Astrocyte (in vitro differentiated cells and primary cell): ENCODE measurements around the gene ANAPC7. TPM values are rescaled to one million over a fixed set of nuclear protein-coding genes. Genes with fewer than 3 reads are reported as not detected.
A peak's percentile ranks its signal among the peaks of the same experiment; 100 is the strongest.

Experiments
- DNase-seq: peaks from one replicate; pipeline ENCODE4 v3.0.0-alpha.2; 2010; ENCODE audit warnings: low read depth
- FAIRE-seq: peaks from 2 replicates; lab custom pipeline; 2011; peaks lifted over from hg19 to GRCh38; lab: Jason Lieb, UNC
- H2AFZ ChIP-seq: 2 replicates; pipeline ENCODE4 v1.6.0; 2012; ENCODE audit warnings: low read depth, low read length, inconsistent platforms
- H3K27ac ChIP-seq: 2 replicates; pipeline ENCODE4 v1.5.1; 2011; ENCODE audit warnings: low read depth, low read length, inconsistent platforms
- H3K27me3 ChIP-seq: 2 replicates; pipeline ENCODE4 v1.6.0; 2011; ENCODE audit warnings: low read length, inconsistent platforms; ENCODE audit not compliant: insufficient read depth
- H3K36me3 ChIP-seq: 2 replicates; pipeline ENCODE4 v1.5.1; 2011; ENCODE audit warnings: low read length, inconsistent platforms; ENCODE audit not compliant: insufficient read depth
- H3K4me1 ChIP-seq: 2 replicates; pipeline ENCODE4 v1.5.1; 2011; ENCODE audit warnings: low read length, inconsistent platforms; ENCODE audit not compliant: insufficient read depth
- H3K4me2 ChIP-seq: 2 replicates; pipeline ENCODE4 v1.6.0; 2012; ENCODE audit warnings: low read length, inconsistent platforms
- H3K4me3 ChIP-seq: 2 replicates; pipeline ENCODE4 v1.5.1; 2011; ENCODE audit warnings: low read depth, mild to moderate bottlenecking, low read length, inconsistent platforms; ENCODE audit not compliant: insufficient read depth
- H3K79me2 ChIP-seq: 2 replicates; pipeline ENCODE4 v1.6.0; 2012; ENCODE audit warnings: mild to moderate bottlenecking, low read length, inconsistent platforms; ENCODE audit not compliant: insufficient read depth
- H3K9ac ChIP-seq: 2 replicates; pipeline ENCODE4 v1.6.0; 2012; ENCODE audit warnings: mild to moderate bottlenecking, low read length, inconsistent platforms
- H3K9me3 ChIP-seq: 2 replicates; pipeline ENCODE4 v1.5.1; 2012; ENCODE audit warnings: low read depth, mild to moderate bottlenecking, low read length, inconsistent platforms; ENCODE audit not compliant: insufficient read depth
- H4K20me1 ChIP-seq: 2 replicates; pipeline ENCODE4 v1.6.0; 2012; ENCODE audit warnings: low read length, inconsistent platforms; ENCODE audit not compliant: insufficient read depth
- H3K27ac Mint-ChIP-seq: one replicate; pipeline ENCODE4 v1.8.0; 2021; ENCODE audit warnings: mild to moderate bottlenecking, mixed read lengths; ENCODE audit not compliant: unreplicated experiment
- H3K27me3 Mint-ChIP-seq: one replicate; pipeline ENCODE4 v1.8.0; 2021; ENCODE audit warnings: low read depth, mixed read lengths; ENCODE audit not compliant: unreplicated experiment
- H3K36me3 Mint-ChIP-seq: one replicate; pipeline ENCODE4 v1.8.0; 2021; ENCODE audit warnings: low read depth, mixed read lengths; ENCODE audit not compliant: unreplicated experiment
- H3K4me1 Mint-ChIP-seq: one replicate; pipeline ENCODE4 v1.8.0; 2021; ENCODE audit warnings: low read depth, mixed read lengths; ENCODE audit not compliant: unreplicated experiment
- H3K4me3 Mint-ChIP-seq: one replicate; pipeline ENCODE4 v1.8.0; 2021; ENCODE audit warnings: mild to moderate bottlenecking, moderate library complexity, mixed read lengths; ENCODE audit not compliant: unreplicated experiment
- H3K9me3 Mint-ChIP-seq: one replicate; pipeline ENCODE4 v1.8.0; 2021; ENCODE audit warnings: mild to moderate bottlenecking, mixed read lengths; ENCODE audit not compliant: unreplicated experiment
- EZH2 ChIP-seq: IDR thresholded peaks from 2 replicates; pipeline ENCODE4 v1.6.1; 2012; ENCODE audit warnings: mild to moderate bottlenecking, low read length, inconsistent platforms; ENCODE audit not compliant: insufficient read depth
- total RNA-seq: library from RNA; stranded (reverse); gene quantifications from 2 replicates; pipeline ENCODE4 v1.2.1, GENCODE V29; 2021
- TF ChIP-seq, protein P1 (sequence below): IDR thresholded peaks from 2 replicates; pipeline ENCODE4 v1.5.1; 2011; ENCODE audit warnings: low read depth, mild to moderate bottlenecking, inconsistent platforms, low read length, moderate library complexity; ENCODE audit not compliant: insufficient read depth

ANAPC7 gene
- total RNA-seq, 1 donor from 2014 or later: 50.7 TPM

GRCh38 chr12:110349096-110349495, 54.4 kb downstream of the ANAPC7 start:
- FAIRE-seq: no peak
- H3K27ac Mint-ChIP-seq: no peak overlapping the region

GRCh38 chr12:110348431-110349059, 55.0 kb downstream of the ANAPC7 start:
- no peak overlapping the region for H3K4me2 ChIP-seq
- peaks cover 69% of the 10 kb centered on the region for H3K36me3 ChIP-seq
- H3K27me3 ChIP-seq: no peaks in the 10 kb centered on the region
- Mint-ChIP-seq H3K36me3 (peaks cover 31% of the 10 kb centered on the region), H3K27me3 (no peaks in the 10 kb centered on the region), H3K4me1 (peaks cover 2% of the 10 kb centered on the region), H3K4me3 (no peak overlapping the region), H3K9me3 (no peaks in the 10 kb centered on the region), H3K27ac (peak overlapping the region; percentile 34)
- no peak overlapping the region for H3K9ac ChIP-seq
- TF ChIP-seq EZH2: no peak
- TF ChIP-seq, protein P1, sequence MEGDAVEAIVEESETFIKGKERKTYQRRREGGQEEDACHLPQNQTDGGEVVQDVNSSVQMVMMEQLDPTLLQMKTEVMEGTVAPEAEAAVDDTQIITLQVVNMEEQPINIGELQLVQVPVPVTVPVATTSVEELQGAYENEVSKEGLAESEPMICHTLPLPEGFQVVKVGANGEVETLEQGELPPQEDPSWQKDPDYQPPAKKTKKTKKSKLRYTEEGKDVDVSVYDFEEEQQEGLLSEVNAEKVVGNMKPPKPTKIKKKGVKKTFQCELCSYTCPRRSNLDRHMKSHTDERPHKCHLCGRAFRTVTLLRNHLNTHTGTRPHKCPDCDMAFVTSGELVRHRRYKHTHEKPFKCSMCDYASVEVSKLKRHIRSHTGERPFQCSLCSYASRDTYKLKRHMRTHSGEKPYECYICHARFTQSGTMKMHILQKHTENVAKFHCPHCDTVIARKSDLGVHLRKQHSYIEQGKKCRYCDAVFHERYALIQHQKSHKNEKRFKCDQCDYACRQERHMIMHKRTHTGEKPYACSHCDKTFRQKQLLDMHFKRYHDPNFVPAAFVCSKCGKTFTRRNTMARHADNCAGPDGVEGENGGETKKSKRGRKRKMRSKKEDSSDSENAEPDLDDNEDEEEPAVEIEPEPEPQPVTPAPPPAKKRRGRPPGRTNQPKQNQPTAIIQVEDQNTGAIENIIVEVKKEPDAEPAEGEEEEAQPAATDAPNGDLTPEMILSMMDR: no peak
- H4K20me1 ChIP-seq: peaks cover 72% of the 10 kb centered on the region
- no peak overlapping the region for H3K27ac ChIP-seq
- FAIRE-seq (no peak), DNase-seq (no peak)
- no peak overlapping the region for H3K4me3 ChIP-seq
- H3K9me3 ChIP-seq: no peaks in the 10 kb centered on the region
- no peaks in the 10 kb centered on the region for H3K4me1 ChIP-seq
- H3K79me2 ChIP-seq: peaks cover 20% of the 10 kb centered on the region
- H2AFZ ChIP-seq: no peak overlapping the region

More at GRCh38 chr12:110349096-110349495, 54.4 kb downstream of the ANAPC7 start:
- Histone ChIP-seq H4K20me1 (peaks cover 66% of the 10 kb centered on the region), H3K4me3 (no peak overlapping the region), H3K9me3 (no peaks in the 10 kb centered on the region), H3K4me1 (no peaks in the 10 kb centered on the region), H3K4me2 (no peak overlapping the region), H3K79me2 (peaks cover 14% of the 10 kb centered on the region), H3K27ac (no peak overlapping the region), H3K27me3 (no peaks in the 10 kb centered on the region), H3K9ac (no peak overlapping the region), H2AFZ (no peak overlapping the region), H3K36me3 (peaks cover 64% of the 10 kb centered on the region)
- Mint-ChIP-seq H3K36me3 (peaks cover 29% of the 10 kb centered on the region), H3K4me3 (no peak overlapping the region), H3K27me3 (no peaks in the 10 kb centered on the region), H3K9me3 (no peaks in the 10 kb centered on the region), H3K4me1 (peaks cover 2% of the 10 kb centered on the region)
- no peak for TF ChIP-seq EZH2
- DNase-seq: no peak

GRCh38 chr12:110347767-110348166, 55.7 kb downstream of the ANAPC7 start:
- H4K20me1 ChIP-seq: peaks cover 77% of the 10 kb centered on the region
- H3K36me3 Mint-ChIP-seq: peaks cover 36% of the 10 kb centered on the region

More at GRCh38 chr12:110347767-110348166, 55.7 kb downstream of the ANAPC7 start:
- Histone ChIP-seq H3K27me3 (no peaks in the 10 kb centered on the region), H3K27ac (no peak overlapping the region), H3K36me3 (peaks cover 77% of the 10 kb centered on the region), H3K79me2 (peaks cover 20% of the 10 kb centered on the region), H3K4me3 (no peak overlapping the region), H2AFZ (no peak overlapping the region), H3K9ac (no peak overlapping the region), H3K4me1 (no peaks in the 10 kb centered on the region), H3K4me2 (no peak overlapping the region), H3K9me3 (no peaks in the 10 kb centered on the region)
- Mint-ChIP-seq H3K27ac (no peak overlapping the region), H3K9me3 (no peaks in the 10 kb centered on the region), H3K4me3 (no peak overlapping the region), H3K27me3 (no peaks in the 10 kb centered on the region), H3K4me1 (peaks cover 2% of the 10 kb centered on the region)
- DNase-seq (no peak), FAIRE-seq (no peak)
- TF ChIP-seq, protein P1: no peak
- no peak for TF ChIP-seq EZH2
